HepG2 (cell line): Measurements from ENCODE around the gene CELF2. TPM values are rescaled to one million over a fixed set of nuclear protein-coding genes. Genes with fewer than 3 reads are reported as not detected.
A peak's percentile ranks its signal among the peaks of the same experiment; 100 is the strongest.

Experiments used
- ATAC-seq: fragments of 200-7000 bp; cut with Tn5 transposase; 3 replicates; pipeline ENCODE4 v1.9.1; 2020; ENCODE audit warnings: mild to moderate bottlenecking, moderate library complexity
- BruUV-seq: library from RNA; stranded (reverse); fragments of 400-500 nt; replicated peaks from 2 replicates; lab custom pipeline; 2021; lab: Mats Ljungman, UMichigan
- CTCF ChIA-PET: fragments of 300-600 bp; formaldehyde crosslinking; extraction: SDS; loops from one replicate; lab custom pipeline; 2021; ENCODE audit warnings: low total read pairs, inconsistent platforms, low intra/inter-chr PET ratio; lab: Yijun Ruan, JAX
- POLR2A ChIA-PET: fragments of 350-600 bp; sonication (Branson Sonifier 250); formaldehyde crosslinking; loops from one replicate; lab custom pipeline; 2020; ENCODE audit warnings: antibody characterized with exemption, inconsistent platforms; lab: Yijun Ruan, JAX
- DNase-seq: peaks from one replicate; pipeline ENCODE4 v3.0.0-alpha.2; 2015; ENCODE audit warnings: low spot score
- FAIRE-seq: peaks from 3 replicates; lab custom pipeline; 2011; peaks lifted over from hg19 to GRCh38; lab: Jason Lieb, UNC
- H2AFZ ChIP-seq: one replicate; pipeline ENCODE4 v1.6.1; 2011; ENCODE audit warnings: low read length, inconsistent platforms
- H3K27ac ChIP-seq: fragments of 300-600 bp; 3 replicates; pipeline ENCODE4 v1.8.0; 2011; ENCODE audit warnings: mixed run types, mild to moderate bottlenecking, mixed read lengths, low read length, inconsistent platforms; ENCODE audit not compliant: insufficient read depth; ENCODE audit errors: extremely low read length
- H3K27me3 ChIP-seq, 2 experiments: fragments of 200-600 bp in 1 of 2; 2 replicates in 1 of 2; 3 replicates in 1 of 2; pipeline versions ENCODE4 v1.6.0 to v1.8.0; 2011; ENCODE audit warnings: low read length in 2 of 2, mild to moderate bottlenecking in 2 of 2, moderate library complexity in 2 of 2, inconsistent platforms in 1 of 2; ENCODE audit not compliant: insufficient read depth in 2 of 2, control insufficient read depth in 1 of 2
- H3K36me3 ChIP-seq, 2 experiments: fragments of 200-600 bp in 1 of 2; replicated peaks in 1 of 2; 2 replicates in 1 of 2; 3 replicates in 1 of 2; pipeline versions ENCODE4 v1.5.1 to v1.8.0; 2011; ENCODE audit warnings: low read length in 2 of 2, inconsistent platforms in 1 of 2; ENCODE audit not compliant: insufficient read depth in 2 of 2, control insufficient read depth in 1 of 2
- H3K4me1 ChIP-seq: 2 replicates; pipeline ENCODE4 v1.5.1; 2012; ENCODE audit warnings: low read length, inconsistent platforms; ENCODE audit not compliant: insufficient read depth
- H3K4me2 ChIP-seq: 2 replicates; pipeline ENCODE4 v1.6.0; 2011; ENCODE audit warnings: low read depth, low read length, inconsistent platforms
- H3K4me3 ChIP-seq, 3 experiments: fragments of 200-600 bp in 1 of 3; sonication (generic), shearing (Covaris generic) in 1 of 3; replicated peaks in 1 of 3; 2 replicates each; pipeline ENCODE4 v1.5.1; 2011 to 2016; ENCODE audit warnings: low read length in 3 of 3, inconsistent platforms in 2 of 3, low read depth in 2 of 3, mild to moderate bottlenecking in 2 of 3, control low read depth in 1 of 3, mixed read lengths in 1 of 3; ENCODE audit not compliant: insufficient read depth in 1 of 3
- H3K79me2 ChIP-seq: one replicate; pipeline ENCODE4 v1.6.1; 2011; ENCODE audit warnings: low read length, inconsistent platforms; ENCODE audit not compliant: insufficient read depth
- H3K9ac ChIP-seq: 2 replicates; pipeline ENCODE4 v1.6.0; 2011; ENCODE audit warnings: mild to moderate bottlenecking, low read depth, low read length, inconsistent platforms; ENCODE audit not compliant: insufficient read depth
- H3K9me3 ChIP-seq: 2 replicates; pipeline ENCODE4 v1.5.1; 2012; ENCODE audit warnings: mild to moderate bottlenecking, low read length
- H4K20me1 ChIP-seq: 2 replicates; pipeline ENCODE4 v1.6.0; 2011; ENCODE audit warnings: inconsistent platforms, mild to moderate bottlenecking, low read length, moderate library complexity; ENCODE audit not compliant: insufficient read depth
- CEBPB ChIP-seq: IDR thresholded peaks from 2 replicates; pipeline ENCODE4 v1.6.1; 2011; ENCODE audit warnings: low read depth, low read length, improper control_type of control experiment, borderline replicate concordance
- CHD4 ChIP-seq: fragments of 200-600 bp; sonication (generic); IDR thresholded peaks from 2 replicates; pipeline ENCODE4 v1.7.0; 2017; ENCODE audit warnings: mild to moderate bottlenecking, low read length, borderline replicate concordance
- ELF4 ChIP-seq: sonication (generic); formaldehyde crosslinking; IDR thresholded peaks from 2 replicates; pipeline ENCODE4 v1.5.0; 2020; ENCODE audit warnings: missing genetic modification reagents, mild to moderate bottlenecking, moderate library complexity, borderline replicate concordance
- FOXC1 ChIP-seq: sonication (generic); formaldehyde crosslinking; IDR thresholded peaks from 2 replicates; pipeline ENCODE4 v1.8.0; 2022; ENCODE audit warnings: mild to moderate bottlenecking, missing genetic modification reagents, borderline replicate concordance
- MLLT10 ChIP-seq: sonication (generic); formaldehyde crosslinking; IDR thresholded peaks from 2 replicates; pipeline ENCODE4 v1.4.0; 2020; ENCODE audit warnings: missing genetic modification reagents
- NRL ChIP-seq: sonication (generic); formaldehyde crosslinking; IDR thresholded peaks from 2 replicates; pipeline ENCODE4 v1.5.0; 2020; ENCODE audit warnings: missing genetic modification reagents, mild to moderate bottlenecking, moderate library complexity, borderline replicate concordance
- ONECUT2 ChIP-seq: sonication (generic); formaldehyde crosslinking; IDR thresholded peaks from 2 replicates; pipeline ENCODE4 v1.4.0; 2020; ENCODE audit warnings: missing genetic modification reagents
- PHF20 ChIP-seq: sonication (generic); formaldehyde crosslinking; IDR thresholded peaks from 2 replicates; pipeline ENCODE4 v1.5.0; 2020; ENCODE audit warnings: mild to moderate bottlenecking, missing genetic modification reagents
- REL ChIP-seq: sonication (generic); formaldehyde crosslinking; conservative IDR thresholded peaks from 2 replicates; pipeline ENCODE4 v1.8.0; 2022; ENCODE audit warnings: mild to moderate bottlenecking, missing genetic modification reagents, moderate library complexity
- ZNF652 ChIP-seq: IDR thresholded peaks from 2 replicates; pipeline ENCODE4 v1.6.1; 2016; ENCODE audit warnings: low read depth, borderline replicate concordance
- ZNF761 ChIP-seq: sonication (generic); formaldehyde crosslinking; conservative IDR thresholded peaks from 2 replicates; pipeline ENCODE4 v1.4.0; 2020; ENCODE audit warnings: mild to moderate bottlenecking, missing genetic modification reagents
- ZNF781 ChIP-seq: sonication (generic); formaldehyde crosslinking; IDR thresholded peaks from 2 replicates; pipeline ENCODE4 v1.5.1; 2020; ENCODE audit warnings: borderline replicate concordance, mild to moderate bottlenecking, missing genetic modification reagents; ENCODE audit errors: not compliant biosample characterization
- WGBS: methylation state at CpG from one replicate; pipeline ENCODE4 v1.1.6; 2017; ENCODE audit warnings: low lambda C conversion rate; 5-methylcytosine and 5-hydroxymethylcytosine counted together
- in situ Hi-C: cut with HindIII; loops from 2 replicates; pipeline ENCODE4 v1.10.0; 2017; ENCODE audit warnings: low pct_unique_long_range_greater_than_20kb; ENCODE audit not compliant: extremely low pct_ligation_motif_present
- intact Hi-C: fragments of 100-400 bp; cut with micrococcal nuclease; formaldehyde crosslinking; loops from one replicate; pipeline ENCODE4 v1.10.0; 2022; ENCODE audit not compliant: unreplicated experiment
- polyA plus RNA-seq, 8 experiments: library from polyadenylated mRNA; depleted of rRNA in 3 of 8; stranded (reverse) in 7 of 8; unstranded in 1 of 8; fragments of >200 nt; fragmentation: Illumina TruSeq in 4 of 8; extraction: Trizol in 4 of 8; gene quantifications; 2 replicates each; pipeline versions ENCODE4 v1.2.1 to v1.2.3, GENCODE V29; 2011 to 2016; ENCODE audit warnings: low read depth in 4 of 8, missing spikeins in 1 of 8, mixed read lengths in 1 of 8; ENCODE audit not compliant: insufficient read depth in 1 of 8
- total RNA-seq, 5 experiments: library from RNA; depleted of rRNA; stranded (reverse); fragments of >200 nt; fragmentation: Illumina TruSeq; extraction: Trizol; gene quantifications; 2 replicates each; pipeline ENCODE4 v1.2.3, GENCODE V29; 2016; ENCODE audit warnings: low read depth in 1 of 5
- TF ChIP-seq, protein P1 (sequence below): sonication (generic); formaldehyde crosslinking; IDR thresholded peaks from 2 replicates; pipeline ENCODE4 v1.8.1; 2023; ENCODE audit warnings: missing genetic modification reagents, inconsistent platforms, borderline replicate concordance
- TF ChIP-seq, protein P2 (sequence below): sonication (generic); formaldehyde crosslinking; IDR thresholded peaks from 2 replicates; pipeline ENCODE4 v1.5.0; 2020; ENCODE audit warnings: mild to moderate bottlenecking, missing genetic modification reagents, moderate library complexity

The CELF2 gene
- total and polyA plus RNA-seq, 2 of the 13 experiments (the other 11 are each of a cell fraction or from before 2014, with no cell fraction given) = not detected

DNA sequence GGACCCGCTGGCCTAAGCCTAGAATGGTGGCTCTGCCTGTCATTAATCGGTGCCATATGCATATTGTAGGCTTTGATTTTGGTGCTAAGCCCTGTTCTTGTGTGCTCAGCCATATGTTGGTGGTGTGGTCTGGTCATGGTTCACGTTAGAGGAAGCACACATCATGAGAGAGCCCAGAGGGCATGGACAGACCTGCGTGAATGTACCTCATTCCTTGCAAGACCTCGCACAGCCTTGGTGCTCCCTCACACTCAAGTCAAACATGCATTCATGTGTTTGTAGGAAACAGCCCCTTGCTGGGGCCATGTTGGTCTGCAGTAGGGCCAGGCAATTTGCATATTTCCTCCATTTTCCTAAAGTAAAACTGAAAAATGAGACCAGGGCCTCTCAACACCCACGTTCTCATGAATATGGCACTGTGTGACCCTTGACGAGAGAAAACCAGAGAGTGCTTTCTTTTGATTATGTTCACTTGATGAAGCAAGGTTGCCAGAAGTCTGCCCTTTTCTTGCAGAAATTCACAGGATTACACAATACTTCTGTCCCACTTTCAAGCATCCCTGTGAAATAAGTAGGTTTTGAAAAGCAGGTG, 268.7 kb downstream of the CELF2 start:
- TF ChIP-seq ONECUT2 (CRISPR knock-in tag) (no peak), FOXC1 (CRISPR knock-in tag) (no peak), ZNF781 (CRISPR knock-in tag) (no peak), CEBPB (peak; percentile 69)
- 0% methylated on average over 5 of the region's 7 CpGs for WGBS
- Histone ChIP-seq H3K36me3 (no peaks in the 10 kb centered on the region), H3K79me2 (no peaks in the 10 kb centered on the region), H3K9ac (no peak overlapping the region), H3K27ac (no peak overlapping the region), H2AFZ (no peak overlapping the region), H3K27me3 (peaks cover 3 to 17% of the 10 kb centered on the region in 2 experiments; a peak in 3 of 5 replicates), H4K20me1 (no peaks in the 10 kb centered on the region), H3K4me3 (no peak overlapping the region), H3K4me1 (no peaks in the 10 kb centered on the region), H3K4me2 (no peak overlapping the region), H3K9me3 (no peaks in the 10 kb centered on the region)
- no peak for FAIRE-seq
- no TSS peak for BruUV-seq
- CTCF ChIA-PET = no interaction called here
- POLR2A ChIA-PET = no interaction called here
- in situ Hi-C loops = no loop called here
- no peak for DNase-seq
- ATAC-seq = no peak
- intact Hi-C loops = no loop called here

DNA sequence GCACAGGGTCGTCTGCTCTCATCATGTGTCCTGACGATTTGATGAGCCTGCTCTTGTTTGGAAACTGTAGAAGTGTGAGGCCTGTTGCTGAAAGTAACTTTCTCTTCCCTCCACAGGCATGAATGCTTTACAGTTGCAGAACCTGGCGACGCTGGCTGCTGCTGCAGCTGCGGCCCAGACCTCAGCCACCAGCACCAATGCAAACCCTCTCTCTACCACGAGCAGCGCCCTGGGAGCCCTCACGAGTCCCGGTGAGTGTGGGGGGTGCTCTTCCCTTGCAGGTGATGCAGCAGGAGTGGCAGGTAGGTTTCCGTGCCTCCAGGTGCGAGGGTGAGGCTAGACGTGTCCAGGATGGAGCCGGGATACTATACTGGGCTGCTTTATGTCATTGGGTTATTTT, 270.6 kb downstream of the CELF2 start:
- H3K79me2 ChIP-seq = no peaks in the 10 kb centered on the region
- POLR2A ChIA-PET = no interaction called here
- H3K4me3 ChIP-seq = no peak overlapping the region
- no peak overlapping the region for H3K9ac ChIP-seq
- no peak overlapping the region for H3K4me2 ChIP-seq
- H2AFZ ChIP-seq = no peak overlapping the region
- H3K36me3 ChIP-seq = no peaks in the 10 kb centered on the region
- no peaks in the 10 kb centered on the region for H3K9me3 ChIP-seq
- H4K20me1 ChIP-seq = no peaks in the 10 kb centered on the region
- DNase-seq = no peak
- WGBS = 25% methylated on average over 6 of the region's 13 CpGs
- FAIRE-seq = no peak
- H3K4me1 ChIP-seq = no peaks in the 10 kb centered on the region
- no peak for ATAC-seq
- in situ Hi-C loops = no loop called here
- peaks cover 0 to 17% of the 10 kb centered on the region in 2 experiments; a peak in 2 of 5 replicates for H3K27me3 ChIP-seq
- CTCF ChIA-PET = no interaction called here
- H3K27ac ChIP-seq = no peak overlapping the region
- no TSS peak for BruUV-seq
- intact Hi-C loops = no loop called here
- TF ChIP-seq, protein P1, sequence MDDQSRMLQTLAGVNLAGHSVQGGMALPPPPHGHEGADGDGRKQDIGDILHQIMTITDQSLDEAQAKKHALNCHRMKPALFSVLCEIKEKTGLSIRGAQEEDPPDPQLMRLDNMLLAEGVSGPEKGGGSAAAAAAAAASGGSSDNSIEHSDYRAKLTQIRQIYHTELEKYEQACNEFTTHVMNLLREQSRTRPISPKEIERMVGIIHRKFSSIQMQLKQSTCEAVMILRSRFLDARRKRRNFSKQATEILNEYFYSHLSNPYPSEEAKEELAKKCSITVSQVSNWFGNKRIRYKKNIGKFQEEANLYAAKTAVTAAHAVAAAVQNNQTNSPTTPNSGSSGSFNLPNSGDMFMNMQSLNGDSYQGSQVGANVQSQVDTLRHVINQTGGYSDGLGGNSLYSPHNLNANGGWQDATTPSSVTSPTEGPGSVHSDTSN (CRISPR knock-in tag) = no peak
- TF ChIP-seq CHD4 (no peak), PHF20 (CRISPR knock-in tag) (no peak), NRL (no peak), MLLT10 (CRISPR knock-in tag) (no peak), ZNF652 (no peak), ZNF761 (CRISPR knock-in tag) (no peak), REL (CRISPR knock-in tag) (no peak), ELF4 (CRISPR knock-in tag) (no peak)
- TF ChIP-seq, protein P2, sequence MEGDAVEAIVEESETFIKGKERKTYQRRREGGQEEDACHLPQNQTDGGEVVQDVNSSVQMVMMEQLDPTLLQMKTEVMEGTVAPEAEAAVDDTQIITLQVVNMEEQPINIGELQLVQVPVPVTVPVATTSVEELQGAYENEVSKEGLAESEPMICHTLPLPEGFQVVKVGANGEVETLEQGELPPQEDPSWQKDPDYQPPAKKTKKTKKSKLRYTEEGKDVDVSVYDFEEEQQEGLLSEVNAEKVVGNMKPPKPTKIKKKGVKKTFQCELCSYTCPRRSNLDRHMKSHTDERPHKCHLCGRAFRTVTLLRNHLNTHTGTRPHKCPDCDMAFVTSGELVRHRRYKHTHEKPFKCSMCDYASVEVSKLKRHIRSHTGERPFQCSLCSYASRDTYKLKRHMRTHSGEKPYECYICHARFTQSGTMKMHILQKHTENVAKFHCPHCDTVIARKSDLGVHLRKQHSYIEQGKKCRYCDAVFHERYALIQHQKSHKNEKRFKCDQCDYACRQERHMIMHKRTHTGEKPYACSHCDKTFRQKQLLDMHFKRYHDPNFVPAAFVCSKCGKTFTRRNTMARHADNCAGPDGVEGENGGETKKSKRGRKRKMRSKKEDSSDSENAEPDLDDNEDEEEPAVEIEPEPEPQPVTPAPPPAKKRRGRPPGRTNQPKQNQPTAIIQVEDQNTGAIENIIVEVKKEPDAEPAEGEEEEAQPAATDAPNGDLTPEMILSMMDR (CRISPR knock-in tag) = no peak
